Right lobe of liver (tissue), 4 donors: Measurements from ENCODE around the gene AP5Z1.

Experiments
- CTCF ChIP-seq, 4 donors: fragments of 200-600 bp in 3 of 4; fragments of 450-650 bp in 1 of 4; IDR thresholded peaks; one replicate each; pipeline versions ENCODE4 v1.5.1 to v1.8.0; 2016 to 2022; ENCODE audit warnings: antibody characterized with exemption in 4 of 4, mild to moderate bottlenecking in 2 of 4
- POLR2A ChIP-seq: fragments of 450-650 bp; IDR thresholded peaks from one replicate; pipeline ENCODE4 v1.6.1; 2017; ENCODE audit warnings: antibody characterized with exemption, mild to moderate bottlenecking
- donor health status: DM: no; HTN: no; CAD: no.
- donor health status: DM: no; HTN: no; CAD: no.
- donor health status: DM: no; HTN: yes; CAD: no.

GRCh38 chr7:4725850-4726450 is 49.5 kb upstream of the AP5Z1 start:
- no peak for TF ChIP-seq CTCF (IDR thresholded peaks at IDR 0.05)
- TF ChIP-seq POLR2A, result no peak
